ENCODE results near the gene CSH1.
A peak's percentile ranks its signal among the peaks of the same experiment; 100 is the strongest.
"Not testable (repeated sequence)": the region's sequence is repeated elsewhere in the genome, so short reads cannot be mapped to it uniquely, and the experiment has no call there.

The CSH1 gene

DNA sequence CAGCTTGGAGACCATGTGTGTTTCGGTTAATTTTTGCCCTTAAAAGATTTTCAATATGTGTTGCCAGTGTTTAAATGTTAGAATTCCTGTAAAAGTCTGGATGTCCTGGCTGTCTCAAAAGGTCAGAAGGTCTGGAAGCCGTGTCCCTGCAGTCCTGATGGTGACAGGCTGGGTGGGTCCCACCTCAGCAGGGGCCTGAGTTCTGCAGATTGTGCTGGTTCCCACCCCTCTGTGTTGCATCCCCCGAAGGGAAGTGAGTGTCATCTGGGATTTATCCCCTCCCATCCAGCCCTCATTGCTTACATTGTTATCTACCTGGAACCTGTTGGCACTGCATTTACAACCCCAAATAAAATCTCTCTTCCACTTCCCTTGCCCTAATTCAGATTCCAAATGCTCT lies 2.4 kb downstream of the CSH1 start:
- not testable (repeated sequence) for H3K9me3 ChIP-seq (ENCODE audit: control insufficient read depth, low read length); DNase-seq (ENCODE audit: low read depth)

GRCh38 chr17:63892316-63893037 lies 3.9 kb downstream of the CSH1 start:
- not testable (repeated sequence) for H3K27me3 ChIP-seq (replicated peaks; ENCODE audit: control insufficient read depth, insufficient read depth, low read length); H3K36me3 ChIP-seq (ENCODE audit: control insufficient read depth, insufficient read depth, low read length, severe bottlenecking); H3K4me1 ChIP-seq (ENCODE audit: control insufficient read depth, insufficient read depth, low read length); H3K4me3 ChIP-seq (ENCODE audit: low read length); H3K9ac ChIP-seq (ENCODE audit: low read length); H3K9me3 ChIP-seq (ENCODE audit: control insufficient read depth, low read length)
- peak; percentile 38 for DNase-seq (ENCODE audit: low read depth)

More for the DNA sequence above, 2.4 kb downstream of the CSH1 start:
- not testable (repeated sequence) for H3K4me3 ChIP-seq (ENCODE audit: low read length); H3K27me3 ChIP-seq (replicated peaks; ENCODE audit: control insufficient read depth, insufficient read depth, low read length); H3K9ac ChIP-seq (ENCODE audit: low read length); H3K36me3 ChIP-seq (ENCODE audit: control insufficient read depth, insufficient read depth, low read length, severe bottlenecking); H3K4me1 ChIP-seq (ENCODE audit: control insufficient read depth, insufficient read depth, low read length)

GRCh38 chr17:63889026-63889848 lies 7.1 kb downstream of the CSH1 start:
- not testable (repeated sequence) for H3K36me3 ChIP-seq (ENCODE audit: control insufficient read depth, insufficient read depth, low read length, severe bottlenecking); H3K9me3 ChIP-seq (ENCODE audit: control insufficient read depth, low read length); H3K4me1 ChIP-seq (ENCODE audit: control insufficient read depth, insufficient read depth, low read length); H3K27me3 ChIP-seq (replicated peaks; ENCODE audit: control insufficient read depth, insufficient read depth, low read length); H3K4me3 ChIP-seq (ENCODE audit: low read length); H3K9ac ChIP-seq (ENCODE audit: low read length)
- DNase-seq (ENCODE audit: low read depth) = peak; percentile 63

GRCh38 chr17:63885119-63885518 lies 11.3 kb downstream of the CSH1 start:
- not testable (repeated sequence) for H3K9ac ChIP-seq (ENCODE audit: low read length); H3K36me3 ChIP-seq (ENCODE audit: control insufficient read depth, insufficient read depth, low read length, severe bottlenecking); H3K4me3 ChIP-seq (ENCODE audit: low read length)

DNA sequence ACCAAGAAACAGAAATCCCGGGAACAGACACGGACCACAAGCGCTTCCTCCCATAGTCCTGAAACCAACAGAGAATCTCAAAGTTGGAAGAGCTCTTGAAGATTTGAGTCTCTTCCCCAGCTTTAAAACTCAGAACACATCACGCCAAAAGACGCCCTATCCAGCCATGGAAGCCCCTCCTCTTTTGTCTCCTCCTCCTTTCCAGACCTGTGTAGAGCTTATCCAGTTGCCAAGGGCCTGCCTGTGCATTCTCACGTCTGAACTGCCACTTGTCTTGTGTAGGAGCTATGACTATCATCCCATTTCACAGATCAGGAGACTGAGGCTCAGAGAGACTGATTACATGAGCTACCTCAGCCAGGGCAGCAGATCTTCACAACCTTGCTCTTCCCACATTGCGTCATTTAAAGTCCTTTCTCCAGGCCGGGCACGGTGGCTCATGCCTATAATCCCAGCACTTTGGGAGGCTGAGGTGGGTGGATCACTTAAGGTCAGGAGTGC lies 13.7 kb downstream of the CSH1 start:
- H3K4me1 ChIP-seq (ENCODE audit: control insufficient read depth, insufficient read depth, low read length); H3K4me3 ChIP-seq (ENCODE audit: low read length); H3K9me3 ChIP-seq (ENCODE audit: control insufficient read depth, low read length); H3K27me3 ChIP-seq (replicated peaks; ENCODE audit: control insufficient read depth, insufficient read depth, low read length); H3K9ac ChIP-seq (ENCODE audit: low read length); H3K36me3 ChIP-seq (ENCODE audit: control insufficient read depth, insufficient read depth, low read length, severe bottlenecking); DNase-seq (ENCODE audit: low read depth): not testable (repeated sequence)

More at GRCh38 chr17:63885119-63885518, 11.3 kb downstream of the CSH1 start:
- not testable (repeated sequence) for H3K9me3 ChIP-seq (ENCODE audit: control insufficient read depth, low read length); H3K27me3 ChIP-seq (replicated peaks; ENCODE audit: control insufficient read depth, insufficient read depth, low read length); DNase-seq (ENCODE audit: low read depth); H3K4me1 ChIP-seq (ENCODE audit: control insufficient read depth, insufficient read depth, low read length)

DNA sequence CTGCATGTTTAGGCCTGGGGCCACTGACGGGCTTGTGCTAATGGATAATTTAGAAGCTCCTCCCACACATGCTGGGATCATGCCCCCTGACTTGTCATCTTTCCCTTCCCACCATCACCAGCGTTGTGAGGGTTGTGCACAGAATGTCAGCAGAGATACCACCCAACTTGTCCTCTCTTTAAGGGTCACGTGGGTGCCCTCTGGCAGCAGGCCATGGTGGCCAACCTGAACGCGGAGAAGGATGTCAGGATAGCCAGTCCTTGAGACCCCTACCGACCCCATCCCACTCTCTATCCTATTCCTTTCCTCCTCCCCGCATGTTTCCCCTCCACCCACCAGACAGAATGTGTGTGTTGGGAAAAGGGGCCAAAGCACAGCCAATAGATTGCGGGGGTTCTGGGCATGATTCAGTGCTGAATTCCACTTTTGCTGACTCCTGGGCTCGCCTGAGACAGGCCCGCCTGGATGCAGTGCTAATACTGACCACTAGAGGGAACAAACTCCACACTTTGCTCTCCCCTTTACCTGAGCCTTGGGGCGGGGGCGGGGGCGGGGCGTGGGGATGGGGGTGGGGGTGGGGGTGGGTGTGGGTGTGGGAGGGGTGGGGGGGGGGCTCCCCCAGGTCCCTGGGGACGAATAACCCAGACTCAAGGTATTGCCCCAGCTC lies 14.3 kb downstream of the CSH1 start, which contains the start of gene GH2:
TSS of gene GH2 (minus strand) at position 10 of the 667 bp plus-strand sequence. CDS start 143 bp downstream, outside the sequence.
- no peaks in the 10 kb centered on the region for H3K9me3 ChIP-seq (ENCODE audit: control insufficient read depth, low read length)
- H3K9ac ChIP-seq (ENCODE audit: low read length) = no peak within 1 kb of the TSS
- peak; percentile 62 for DNase-seq (ENCODE audit: low read depth)
- no peak within 1 kb of the TSS for H3K4me3 ChIP-seq (ENCODE audit: low read length)
- H3K27me3 ChIP-seq (replicated peaks; ENCODE audit: control insufficient read depth, insufficient read depth, low read length) = peaks cover 7% of the 10 kb centered on the region
- no peaks in the 10 kb centered on the region for H3K36me3 ChIP-seq (ENCODE audit: control insufficient read depth, insufficient read depth, low read length, severe bottlenecking)
- H3K4me1 ChIP-seq (ENCODE audit: control insufficient read depth, insufficient read depth, low read length) = no peaks in the 10 kb centered on the region

DNA sequence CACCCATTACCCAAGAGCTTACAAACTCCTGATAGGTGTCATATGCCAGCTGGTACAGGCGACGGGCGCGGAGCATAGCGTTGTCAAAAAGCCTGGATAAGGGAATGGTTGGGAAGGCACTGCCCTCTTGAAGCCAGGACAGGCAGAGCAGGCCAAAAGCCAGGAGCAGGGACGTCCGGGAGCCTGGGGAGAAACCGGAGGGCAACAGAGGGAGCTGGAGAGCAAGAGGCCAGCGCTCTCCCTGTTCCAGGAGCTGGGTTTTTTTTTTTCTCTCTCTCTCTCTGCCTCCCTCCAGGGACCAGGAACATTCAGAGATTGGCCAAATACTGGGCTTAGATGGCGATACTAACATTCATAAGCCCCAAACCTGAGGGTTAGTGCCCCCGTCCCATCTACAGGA lies 15.0 kb downstream of the CSH1 start:
- not testable (repeated sequence) for H3K9me3 ChIP-seq (ENCODE audit: control insufficient read depth, low read length); H3K4me1 ChIP-seq (ENCODE audit: control insufficient read depth, insufficient read depth, low read length); H3K4me3 ChIP-seq (ENCODE audit: low read length); H3K9ac ChIP-seq (ENCODE audit: low read length); DNase-seq (ENCODE audit: low read depth); H3K36me3 ChIP-seq (ENCODE audit: control insufficient read depth, insufficient read depth, low read length, severe bottlenecking)
- peaks cover 12% of the 10 kb centered on the region for H3K27me3 ChIP-seq (replicated peaks; ENCODE audit: control insufficient read depth, insufficient read depth, low read length)

- Histone ChIP-seq H3K9ac (ENCODE audit: low read length) (no peak overlapping the region), H3K4me3 (ENCODE audit: low read length) (no peak overlapping the region), H3K27me3 (replicated peaks; ENCODE audit: control insufficient read depth, insufficient read depth, low read length) (peaks cover 15% of the 10 kb centered on the region), H3K36me3 (ENCODE audit: control insufficient read depth, insufficient read depth, low read length, severe bottlenecking) (no peaks in the 10 kb centered on the region), H3K9me3 (ENCODE audit: control insufficient read depth, low read length) (no peaks in the 10 kb centered on the region), H3K4me1 (ENCODE audit: control insufficient read depth, insufficient read depth, low read length) (no peaks in the 10 kb centered on the region)
- DNase-seq (ENCODE audit: low read depth) = no peak
Observed at GRCh38 chr17:63880706-63881105, 15.7 kb downstream of the CSH1 start.

DNA sequence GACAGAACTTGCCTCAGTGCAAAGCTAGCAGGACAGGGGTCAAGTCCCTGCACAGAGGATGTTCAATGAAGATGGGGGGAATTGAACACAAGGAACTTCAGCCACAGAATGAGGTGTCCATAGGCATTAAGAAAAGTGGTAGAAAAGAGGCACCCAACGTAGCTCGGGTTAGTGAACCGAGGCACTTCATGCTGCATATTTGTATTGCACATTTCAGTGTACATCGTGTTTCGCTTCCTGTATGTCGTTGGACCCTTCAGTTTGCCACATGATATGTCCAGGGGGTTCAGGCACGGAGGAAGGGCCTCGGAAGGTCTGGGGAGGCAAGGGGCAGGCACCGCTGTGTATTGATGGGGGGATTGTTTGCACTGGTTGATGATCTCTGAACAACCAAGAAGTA lies 18.0 kb downstream of the CSH1 start:
- not testable (repeated sequence) for DNase-seq (ENCODE audit: low read depth); H3K9me3 ChIP-seq (ENCODE audit: control insufficient read depth, low read length)

DNA sequence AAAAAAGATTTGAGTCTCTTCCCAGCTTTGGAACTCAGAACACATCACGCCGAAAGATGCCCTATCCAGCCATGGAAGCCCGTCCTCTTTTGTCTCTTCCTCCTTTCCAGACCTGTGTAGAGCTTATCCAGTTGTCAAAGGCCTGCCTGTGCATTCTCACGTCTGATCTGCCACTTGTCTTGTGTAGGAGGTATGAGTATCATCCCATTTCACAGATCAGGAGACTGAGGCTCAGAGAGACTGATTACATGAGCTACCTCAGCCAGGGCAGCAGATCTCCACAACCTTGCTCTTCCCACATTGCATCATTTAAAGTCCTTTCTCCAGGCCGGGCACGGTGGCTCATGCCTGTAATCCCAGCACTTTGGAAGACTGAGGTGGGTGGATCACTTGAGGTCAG lies 21.7 kb downstream of the CSH1 start:
- not testable (repeated sequence) for H3K4me3 ChIP-seq (ENCODE audit: low read length); DNase-seq (ENCODE audit: low read depth); H3K9me3 ChIP-seq (ENCODE audit: control insufficient read depth, low read length); H3K4me1 ChIP-seq (ENCODE audit: control insufficient read depth, insufficient read depth, low read length); H3K9ac ChIP-seq (ENCODE audit: low read length); H3K36me3 ChIP-seq (ENCODE audit: control insufficient read depth, insufficient read depth, low read length, severe bottlenecking)
- peaks cover 14% of the 10 kb centered on the region for H3K27me3 ChIP-seq (replicated peaks; ENCODE audit: control insufficient read depth, insufficient read depth, low read length)

More for the DNA sequence above, 18.0 kb downstream of the CSH1 start:
- H3K4me1 ChIP-seq (ENCODE audit: control insufficient read depth, insufficient read depth, low read length); H3K9ac ChIP-seq (ENCODE audit: low read length); H3K4me3 ChIP-seq (ENCODE audit: low read length); H3K36me3 ChIP-seq (ENCODE audit: control insufficient read depth, insufficient read depth, low read length, severe bottlenecking): not testable (repeated sequence)
- H3K27me3 ChIP-seq (replicated peaks; ENCODE audit: control insufficient read depth, insufficient read depth, low read length) = peaks cover 15% of the 10 kb centered on the region

- H3K4me1 ChIP-seq (ENCODE audit: control insufficient read depth, insufficient read depth, low read length); H3K9me3 ChIP-seq (ENCODE audit: control insufficient read depth, low read length); H3K9ac ChIP-seq (ENCODE audit: low read length); H3K36me3 ChIP-seq (ENCODE audit: control insufficient read depth, insufficient read depth, low read length, severe bottlenecking); DNase-seq (ENCODE audit: low read depth); H3K4me3 ChIP-seq (ENCODE audit: low read length): not testable (repeated sequence)
- H3K27me3 ChIP-seq (replicated peaks; ENCODE audit: control insufficient read depth, insufficient read depth, low read length) = peaks cover 10% of the 10 kb centered on the region
Observed at GRCh38 chr17:63874061-63874626, 22.2 kb downstream of the CSH1 start.

Data from adipocyte (in vitro differentiated cells).